ENCODE measurements around the gene MTHFD2L. TPM values are rescaled to one million over a fixed set of nuclear protein-coding genes. Genes with fewer than 3 reads are reported as not detected.

Gene MTHFD2L
- total RNA-seq, 1 experiment from 2014 or later = 11.6 TPM

DNA sequence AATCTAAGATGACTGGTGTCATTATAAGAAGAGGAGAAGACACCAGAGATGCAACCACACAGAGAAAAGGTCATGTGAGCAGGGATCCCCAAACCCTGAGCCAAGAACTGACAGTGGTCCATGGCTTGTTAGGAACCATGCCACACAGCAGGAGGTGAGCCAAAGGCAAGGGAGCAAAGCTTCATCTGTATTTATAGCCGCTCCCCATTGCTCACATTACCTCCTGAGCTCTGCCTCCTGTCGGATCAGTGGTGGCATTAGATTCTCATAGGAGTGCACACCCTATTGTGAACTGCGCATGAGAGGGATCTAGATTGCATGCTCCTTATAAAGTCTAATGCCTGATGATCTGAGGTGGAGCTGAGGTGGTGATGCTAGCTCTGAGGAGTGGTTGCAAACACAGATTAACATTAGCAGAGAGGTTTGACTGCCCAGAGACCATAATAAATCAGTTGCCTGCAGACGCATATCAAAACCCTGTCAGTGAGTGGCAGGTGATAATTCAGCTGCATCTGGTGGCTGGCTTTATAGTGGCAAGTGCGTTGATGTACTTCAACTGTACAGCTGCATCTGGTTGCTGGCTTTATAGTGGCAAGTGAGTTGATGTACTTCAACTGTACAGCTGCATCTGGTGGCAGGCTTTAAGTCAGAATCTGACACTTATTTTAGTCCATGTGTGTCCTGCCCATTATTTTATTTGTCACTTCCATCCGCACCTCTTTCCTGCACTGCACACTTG lies 39.1 kb upstream of the MTHFD2L start:
- H3K4me1 ChIP-seq (ENCODE audit: insufficient read depth, low read length) = no peaks in the 10 kb centered on the region
- H3K4ac ChIP-seq (ENCODE audit: low read depth, low read length) = no peak overlapping the region
- no peak overlapping the region for H2AFZ ChIP-seq (ENCODE audit: low read length)
- H4K5ac ChIP-seq (ENCODE audit: insufficient read length, low read depth, low read length) = no peak overlapping the region
- Mint-ChIP-seq H3K36me3 (ENCODE audit: insufficient read depth in 1 of 3, low read depth in 3 of 3) (peaks cover 0 to 2% (median 0%) of the 10 kb centered on the region in 3 experiments; a peak in 1 of 7 replicates), H3K27ac (no peak overlapping the region), H3K27me3 (ENCODE audit: low read depth) (peaks cover 2% of the 10 kb centered on the region; the same call in 1 of the 2 replicates), H3K4me1 (peaks cover 0 to 14% of the 10 kb centered on the region in 2 experiments; a peak in 1 of 4 replicates), H3K9me3 (peaks cover 0 to 9% of the 10 kb centered on the region in 2 experiments; a peak in 2 of 5 replicates), H3K4me3 (no peak overlapping the region)
- H2BK12ac ChIP-seq (ENCODE audit: insufficient read length, low read depth, low read length) = no peak overlapping the region
- H3T11ph ChIP-seq (ENCODE audit: low read length) = no peak overlapping the region
- no peaks in the 10 kb centered on the region for H3K79me2 ChIP-seq (ENCODE audit: insufficient read depth, low read length)
- H3K4me2 ChIP-seq (ENCODE audit: insufficient read depth, insufficient read length, low read length) = no peak overlapping the region
- no peak overlapping the region for H4K91ac ChIP-seq (ENCODE audit: insufficient read length, low read depth, low read length)
- no peak overlapping the region for H3K56ac ChIP-seq (ENCODE audit: insufficient read length, low read depth, low read length)
- no peak overlapping the region for H2BK5ac ChIP-seq (ENCODE audit: insufficient read length, low read length)
- no peak overlapping the region for H3K23ac ChIP-seq (ENCODE audit: insufficient read length, low read depth, low read length)
- no peak overlapping the region for H2BK120ac ChIP-seq (ENCODE audit: low read depth, low read length, poor library complexity, severe bottlenecking)
- H2BK15ac ChIP-seq (ENCODE audit: low read depth, low read length) = no peak overlapping the region
- no peaks in the 10 kb centered on the region for H3K79me1 ChIP-seq (ENCODE audit: insufficient read depth, low read depth, low read length, poor library complexity, severe bottlenecking)
- no peak overlapping the region for H3K27ac ChIP-seq (ENCODE audit: insufficient read length, low read depth, low read length)
- H3K23me2 ChIP-seq (ENCODE audit: insufficient read length, low read depth, low read length, poor library complexity, severe bottlenecking) = no peaks in the 10 kb centered on the region
- no peak overlapping the region for H2BK20ac ChIP-seq (ENCODE audit: low read depth, low read length, poor library complexity, severe bottlenecking)
- TF ChIP-seq, protein P1, sequence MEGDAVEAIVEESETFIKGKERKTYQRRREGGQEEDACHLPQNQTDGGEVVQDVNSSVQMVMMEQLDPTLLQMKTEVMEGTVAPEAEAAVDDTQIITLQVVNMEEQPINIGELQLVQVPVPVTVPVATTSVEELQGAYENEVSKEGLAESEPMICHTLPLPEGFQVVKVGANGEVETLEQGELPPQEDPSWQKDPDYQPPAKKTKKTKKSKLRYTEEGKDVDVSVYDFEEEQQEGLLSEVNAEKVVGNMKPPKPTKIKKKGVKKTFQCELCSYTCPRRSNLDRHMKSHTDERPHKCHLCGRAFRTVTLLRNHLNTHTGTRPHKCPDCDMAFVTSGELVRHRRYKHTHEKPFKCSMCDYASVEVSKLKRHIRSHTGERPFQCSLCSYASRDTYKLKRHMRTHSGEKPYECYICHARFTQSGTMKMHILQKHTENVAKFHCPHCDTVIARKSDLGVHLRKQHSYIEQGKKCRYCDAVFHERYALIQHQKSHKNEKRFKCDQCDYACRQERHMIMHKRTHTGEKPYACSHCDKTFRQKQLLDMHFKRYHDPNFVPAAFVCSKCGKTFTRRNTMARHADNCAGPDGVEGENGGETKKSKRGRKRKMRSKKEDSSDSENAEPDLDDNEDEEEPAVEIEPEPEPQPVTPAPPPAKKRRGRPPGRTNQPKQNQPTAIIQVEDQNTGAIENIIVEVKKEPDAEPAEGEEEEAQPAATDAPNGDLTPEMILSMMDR (conservative IDR thresholded peaks at IDR 0.05) = no peak
- no peak for DNase-seq
- WGBS (ENCODE audit: extremely low coverage, insufficient read length, low lambda C conversion rate) = no CpG with 5 or more reads among the region's 6 CpGs
- H3K9ac ChIP-seq (ENCODE audit: extremely low read depth, insufficient read length, low read length) = no peak overlapping the region
- no peaks in the 10 kb centered on the region for H4K20me1 ChIP-seq (ENCODE audit: control insufficient read depth, insufficient read depth, insufficient read length)
- no peaks in the 10 kb centered on the region for H3K9me3 ChIP-seq (ENCODE audit: control insufficient read depth, low read depth, low read length)
- H4K8ac ChIP-seq (replicated peaks; ENCODE audit: insufficient read length, low read depth, low read length) = no peak overlapping the region
- no peak overlapping the region for H3K14ac ChIP-seq (ENCODE audit: insufficient read depth, low read length)
- H2AK5ac ChIP-seq (ENCODE audit: insufficient read length, low read length) = no peak overlapping the region
- no peak overlapping the region for H3K18ac ChIP-seq (ENCODE audit: insufficient read length, low read depth, low read length)
- no peaks in the 10 kb centered on the region for H3K27me3 ChIP-seq (ENCODE audit: insufficient read depth, low read length)

All from H9 (cell line).